Neural crest cell (in vitro differentiated cells): ENCODE data around the gene TBXAS1. TPM values are rescaled to one million over a fixed set of nuclear protein-coding genes. Genes with fewer than 3 reads are reported as not detected.

Experiments
- DNase-seq: peaks from one replicate; pipeline ENCODE4 v3.0.0; 2021; ENCODE audit warnings: low read depth, mixed read lengths, low spot score
- H3K27ac Mint-ChIP-seq: one replicate; pipeline ENCODE4 v1.8.0; 2021; ENCODE audit warnings: mild to moderate bottlenecking, mixed read lengths; ENCODE audit not compliant: unreplicated experiment
- H3K27me3 Mint-ChIP-seq: 2 replicates; pipeline ENCODE4 v1.8.0; 2021; ENCODE audit warnings: low read depth, mild to moderate bottlenecking, mixed read lengths
- H3K36me3 Mint-ChIP-seq: 2 replicates; pipeline ENCODE4 v1.8.0; 2021; ENCODE audit warnings: low read depth, mild to moderate bottlenecking, mixed read lengths
- H3K4me1 Mint-ChIP-seq: 2 replicates; pipeline ENCODE4 v1.8.0; 2021; ENCODE audit warnings: mixed read lengths
- H3K4me3 Mint-ChIP-seq: one replicate; pipeline ENCODE4 v1.8.0; 2021; ENCODE audit warnings: mild to moderate bottlenecking, mixed read lengths
- H3K9me3 Mint-ChIP-seq: 2 replicates; pipeline ENCODE4 v1.8.0; 2021; ENCODE audit warnings: mixed read lengths
- total RNA-seq: library from RNA; stranded (reverse); gene quantifications from 2 replicates; pipeline ENCODE4 v1.2.1, GENCODE V29; 2021
- TF ChIP-seq, protein P1 (sequence below): fragments of 200-600 bp; sonication (generic); conservative IDR thresholded peaks from 2 replicates; pipeline ENCODE4 v1.5.0; 2021; ENCODE audit warnings: antibody characterized with exemption, mild to moderate bottlenecking

Gene TBXAS1
- total RNA-seq, 1 donor from 2014 or later: 5.7 TPM

DNA sequence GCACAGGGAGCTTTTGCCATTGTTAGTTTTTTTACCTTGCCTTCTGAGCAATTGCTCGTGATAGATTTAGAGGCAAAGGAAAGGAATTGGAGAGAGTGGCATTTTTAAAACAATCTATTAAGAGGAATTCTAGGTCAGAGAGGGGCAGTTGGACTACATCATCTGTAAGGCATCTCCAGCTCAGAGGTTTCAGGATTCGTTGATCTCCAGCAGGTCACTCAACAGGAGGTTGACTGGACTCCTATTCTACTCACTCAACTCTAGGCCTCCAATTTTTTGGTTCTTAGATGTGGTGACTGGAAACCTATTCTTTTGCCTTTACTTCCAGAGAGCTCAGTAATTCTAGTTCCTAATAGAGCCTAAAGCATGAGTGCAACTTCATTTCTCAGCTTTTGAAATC is 42.8 kb downstream of the TBXAS1 start:
- H3K27me3 Mint-ChIP-seq: no peaks in the 10 kb centered on the region
- no peak overlapping the region for H3K4me3 Mint-ChIP-seq
- DNase-seq: no peak
- no peak overlapping the region for H3K27ac Mint-ChIP-seq
- TF ChIP-seq, protein P1, sequence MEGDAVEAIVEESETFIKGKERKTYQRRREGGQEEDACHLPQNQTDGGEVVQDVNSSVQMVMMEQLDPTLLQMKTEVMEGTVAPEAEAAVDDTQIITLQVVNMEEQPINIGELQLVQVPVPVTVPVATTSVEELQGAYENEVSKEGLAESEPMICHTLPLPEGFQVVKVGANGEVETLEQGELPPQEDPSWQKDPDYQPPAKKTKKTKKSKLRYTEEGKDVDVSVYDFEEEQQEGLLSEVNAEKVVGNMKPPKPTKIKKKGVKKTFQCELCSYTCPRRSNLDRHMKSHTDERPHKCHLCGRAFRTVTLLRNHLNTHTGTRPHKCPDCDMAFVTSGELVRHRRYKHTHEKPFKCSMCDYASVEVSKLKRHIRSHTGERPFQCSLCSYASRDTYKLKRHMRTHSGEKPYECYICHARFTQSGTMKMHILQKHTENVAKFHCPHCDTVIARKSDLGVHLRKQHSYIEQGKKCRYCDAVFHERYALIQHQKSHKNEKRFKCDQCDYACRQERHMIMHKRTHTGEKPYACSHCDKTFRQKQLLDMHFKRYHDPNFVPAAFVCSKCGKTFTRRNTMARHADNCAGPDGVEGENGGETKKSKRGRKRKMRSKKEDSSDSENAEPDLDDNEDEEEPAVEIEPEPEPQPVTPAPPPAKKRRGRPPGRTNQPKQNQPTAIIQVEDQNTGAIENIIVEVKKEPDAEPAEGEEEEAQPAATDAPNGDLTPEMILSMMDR: no peak
- no peaks in the 10 kb centered on the region for H3K36me3 Mint-ChIP-seq
- H3K4me1 Mint-ChIP-seq: no peaks in the 10 kb centered on the region
- H3K9me3 Mint-ChIP-seq: no peaks in the 10 kb centered on the region

DNA sequence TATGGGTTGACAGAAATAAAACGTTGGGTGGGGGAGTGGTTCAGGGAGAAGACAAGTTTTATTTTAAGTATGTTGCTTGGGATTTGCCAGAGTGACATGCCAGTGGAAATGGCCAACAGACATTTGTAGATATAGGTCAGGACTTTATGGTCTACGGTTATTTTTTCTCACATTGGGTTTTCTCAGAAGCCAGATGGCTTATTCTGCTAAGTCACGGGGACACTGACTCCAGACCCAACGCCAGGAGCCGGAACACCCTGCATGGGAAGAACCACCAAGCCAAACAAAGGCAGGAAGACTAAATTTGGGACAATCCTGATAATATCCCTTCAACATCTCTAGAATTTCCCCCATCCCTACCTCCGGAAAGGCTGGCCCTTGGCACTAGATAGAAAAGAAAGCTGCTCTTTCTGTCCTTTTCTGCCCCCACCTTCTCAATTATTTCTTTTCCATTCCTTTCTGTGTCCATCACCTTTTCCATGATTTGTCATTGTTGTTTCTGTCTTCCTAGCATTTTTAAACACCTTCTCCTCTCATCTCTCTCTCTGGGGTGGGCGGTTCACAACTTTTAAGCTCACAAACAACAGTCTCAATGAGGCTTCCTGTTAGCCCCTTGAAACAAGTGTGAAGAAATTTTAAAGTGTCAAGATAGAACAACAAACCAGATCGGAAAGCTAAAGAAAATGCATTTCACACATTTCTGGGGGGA is 44.7 kb downstream of the TBXAS1 start:
- no peak for DNase-seq
- Mint-ChIP-seq H3K27me3 (no peaks in the 10 kb centered on the region), H3K27ac (no peak overlapping the region), H3K4me1 (no peaks in the 10 kb centered on the region), H3K36me3 (no peaks in the 10 kb centered on the region), H3K9me3 (no peaks in the 10 kb centered on the region), H3K4me3 (no peak overlapping the region)
- TF ChIP-seq, protein P1: no peak

DNA sequence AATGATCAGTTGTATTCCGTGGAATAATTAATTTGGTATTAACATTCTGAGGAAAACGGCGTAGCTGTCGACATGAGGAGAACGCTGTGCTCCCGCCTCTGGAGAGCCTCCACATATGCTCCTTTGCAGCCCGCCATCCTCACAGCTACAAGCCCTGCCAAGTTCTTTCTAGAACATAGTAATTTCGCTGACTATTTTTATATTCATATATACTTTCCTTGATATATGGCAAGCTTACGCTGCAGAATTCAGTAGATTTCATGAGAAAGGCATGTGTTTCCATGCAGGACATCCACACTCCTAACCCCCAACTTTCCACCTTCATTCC is 45.2 kb downstream of the TBXAS1 start:
- Mint-ChIP-seq H3K27me3 (no peaks in the 10 kb centered on the region), H3K4me1 (no peaks in the 10 kb centered on the region), H3K9me3 (no peaks in the 10 kb centered on the region), H3K4me3 (no peak overlapping the region), H3K27ac (no peak overlapping the region), H3K36me3 (no peaks in the 10 kb centered on the region)
- TF ChIP-seq, protein P1: no peak
- no peak for DNase-seq

DNA sequence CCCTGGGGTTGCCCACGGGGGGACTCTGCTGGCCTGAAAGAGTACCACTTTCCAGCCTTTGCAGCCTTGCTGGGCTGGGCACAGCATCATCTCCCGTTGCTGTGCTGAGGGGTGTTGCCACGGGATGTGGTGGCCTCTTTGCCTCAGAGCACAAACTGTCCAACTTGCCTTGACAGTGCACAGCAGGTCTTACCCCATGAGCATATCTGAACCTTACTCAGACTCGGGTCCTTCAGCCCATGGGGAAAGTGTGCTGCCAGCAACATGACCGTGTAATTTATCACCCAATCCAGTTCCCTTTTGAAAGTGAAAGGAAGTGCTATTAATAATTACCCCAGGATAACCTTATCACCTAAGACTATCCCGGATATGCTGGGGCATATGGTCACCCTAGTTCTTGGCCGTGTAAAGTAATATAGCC is 46.8 kb downstream of the TBXAS1 start:
- H3K4me3 Mint-ChIP-seq: no peak overlapping the region
- no peak overlapping the region for H3K27ac Mint-ChIP-seq
- no peaks in the 10 kb centered on the region for H3K4me1 Mint-ChIP-seq
- no peaks in the 10 kb centered on the region for H3K9me3 Mint-ChIP-seq
- TF ChIP-seq, protein P1: no peak
- no peaks in the 10 kb centered on the region for H3K36me3 Mint-ChIP-seq
- H3K27me3 Mint-ChIP-seq: no peaks in the 10 kb centered on the region
- no peak for DNase-seq

DNA sequence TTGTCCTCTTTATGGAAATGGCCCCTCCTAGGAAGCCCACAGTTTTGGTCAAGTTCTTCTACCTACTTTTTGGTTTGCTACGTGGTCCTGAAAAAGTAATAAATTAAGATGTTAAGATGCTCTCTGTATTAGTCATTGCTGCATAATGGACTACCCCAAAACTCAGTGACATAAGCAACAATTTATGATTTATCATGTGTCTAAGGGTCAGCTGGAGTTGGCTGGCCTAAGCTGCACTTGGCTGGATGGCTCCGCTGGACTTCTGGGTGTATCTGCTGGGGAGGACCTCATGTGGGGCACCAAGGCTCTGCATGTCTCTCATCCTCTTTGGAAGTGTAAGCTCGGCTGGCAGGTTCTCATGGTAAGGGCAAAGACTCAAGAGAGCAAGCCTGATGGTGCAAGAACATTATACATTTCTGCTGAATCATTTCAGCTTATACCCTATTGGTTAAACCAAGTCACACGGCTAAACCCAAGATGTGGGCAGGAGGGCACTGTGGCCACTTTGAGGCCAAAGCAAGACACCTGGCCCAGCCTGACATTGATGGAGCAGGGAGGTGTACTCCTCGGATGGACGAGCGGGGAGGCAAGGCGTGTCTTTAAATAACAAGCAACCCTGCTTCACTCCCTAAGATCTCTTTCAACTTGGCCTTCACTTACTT is 47.7 kb downstream of the TBXAS1 start:
- Mint-ChIP-seq H3K27ac (no peak overlapping the region), H3K4me1 (no peaks in the 10 kb centered on the region), H3K4me3 (no peak overlapping the region), H3K9me3 (no peaks in the 10 kb centered on the region), H3K27me3 (no peaks in the 10 kb centered on the region), H3K36me3 (no peaks in the 10 kb centered on the region)
- TF ChIP-seq, protein P1: no peak
- DNase-seq: no peak
